Measurements from ENCODE around the gene CBX8. TPM values are rescaled to one million over a fixed set of nuclear protein-coding genes. Genes with fewer than 3 reads are reported as not detected.

CBX8 gene
- total and polyA plus RNA-seq, 2 of the 13 experiments (the other 11 are each of a cell fraction or from before 2014, with no cell fraction given), result 0.34 to 12.6 TPM

- TF ChIP-seq ZNF800 (CRISPR knock-in tag; IDR thresholded peaks at IDR 0.05), result peak; percentile 90
- TF ChIP-seq ZNF446 (CRISPR knock-in tag; IDR thresholded peaks at IDR 0.05), result no peak
- no peak for TF ChIP-seq NFIC (IDR thresholded peaks at IDR 0.05; ENCODE audit: low read length)
- peak; percentile 39; the same call in 1 of the 2 replicates for TF ChIP-seq ARNT2 (CRISPR knock-in tag; IDR thresholded peaks at IDR 0.05; ENCODE audit: low read depth)
- no peak for TF ChIP-seq TCF7L2 (IDR thresholded peaks at IDR 0.05; ENCODE audit: low read depth, low read length)
- 0 out of 2 replicates have a peak, but pooled peaks have one; percentile 38 for TF ChIP-seq ZBTB7A (CRISPR knock-in tag; IDR thresholded peaks at IDR 0.05)
- 0 out of 2 replicates have a peak, but pooled peaks have one; percentile 21 for TF ChIP-seq FOXJ3 (CRISPR knock-in tag; IDR thresholded peaks at IDR 0.05; ENCODE audit: borderline replicate concordance)
- TF ChIP-seq ARID2 (CRISPR knock-in tag; IDR thresholded peaks at IDR 0.05; ENCODE audit: borderline replicate concordance), result no peak
- TF ChIP-seq ZBTB1 (CRISPR knock-in tag; IDR thresholded peaks at IDR 0.05; ENCODE audit: borderline replicate concordance), result no peak
- 0 out of 2 replicates have a peak, but pooled peaks have one; percentile 25 for TF ChIP-seq FOXP4 (CRISPR knock-in tag; IDR thresholded peaks at IDR 0.05)
- TF ChIP-seq ZC3H13 (CRISPR knock-in tag; IDR thresholded peaks at IDR 0.05), result no peak
- no peak for TF ChIP-seq ZNF574 (CRISPR knock-in tag; IDR thresholded peaks at IDR 0.05)
- peak; percentile 27; the same call in 1 of the 2 replicates for TF ChIP-seq CTCF (CRISPR knock-in tag; IDR thresholded peaks at IDR 0.05)
- TF ChIP-seq RAD51 (IDR thresholded peaks at IDR 0.05; ENCODE audit: borderline replicate concordance), result no peak
- TF ChIP-seq ZNF121 (CRISPR knock-in tag; IDR thresholded peaks at IDR 0.05), result no peak
- TF ChIP-seq NRL (CRISPR knock-in tag; IDR thresholded peaks at IDR 0.05; ENCODE audit: borderline replicate concordance), result no peak
- TF ChIP-seq DNMT1 (CRISPR knock-in tag; IDR thresholded peaks at IDR 0.05), result no peak
- TF ChIP-seq ZNF747 (CRISPR knock-in tag; IDR thresholded peaks at IDR 0.05; ENCODE audit: borderline replicate concordance), result no peak
These were observed 15.7 kb upstream of the CBX8 start (continued) for GRCh38 chr17:79812353-79813258.

Data from HepG2 (cell line).